ENCODE data around the gene DUOX1. TPM values are rescaled to one million over a fixed set of nuclear protein-coding genes. Genes with fewer than 3 reads are reported as not detected.

Gene DUOX1
- total and polyA plus RNA-seq, 2 of the 13 experiments (the other 11 are each of a cell fraction or from before 2014, with no cell fraction given), result 0.03 TPM; not detected in 1

GRCh38 chr15:45184562-45185041 is 54.8 kb downstream of the DUOX1 start (continued):
- TF ChIP-seq NR0B2 (CRISPR knock-in tag; IDR thresholded peaks at IDR 0.05), result no peak
- no peak for TF ChIP-seq KLF11 (CRISPR knock-in tag; IDR thresholded peaks at IDR 0.05)
- TF ChIP-seq RBFOX2 (IDR thresholded peaks at IDR 0.05; ENCODE audit: low read depth, low read length), result 0 out of 2 replicates have a peak, but pooled peaks have one; percentile 19
- no peak for TF ChIP-seq NFIC (IDR thresholded peaks at IDR 0.05; ENCODE audit: low read length)
- TF ChIP-seq CREM (IDR thresholded peaks at IDR 0.05), result no peak
- TF ChIP-seq CREM (CRISPR knock-in tag; IDR thresholded peaks at IDR 0.05), result no peak
- no peak for TF ChIP-seq DDIT3 (CRISPR knock-in tag; IDR thresholded peaks at IDR 0.05)
- no peak for TF ChIP-seq FOSL2 (CRISPR knock-in tag; IDR thresholded peaks at IDR 0.05)
- no peak for TF ChIP-seq PAF1 (CRISPR knock-in tag; IDR thresholded peaks at IDR 0.05)

GRCh38 chr15:45185069-45185779 is 55.4 kb downstream of the DUOX1 start:
- Histone ChIP-seq H4K20me1 (ENCODE audit: insufficient read depth, low read length) (peaks cover 28% of the 10 kb centered on the region), H3K4me2 (ENCODE audit: low read depth, low read length) (peak overlapping the region; percentile 79), H3K4me3 (replicated peaks in 1 of 3; ENCODE audit: insufficient read depth in 1 of 3, low read depth in 2 of 3, low read length in 3 of 3) (peak overlapping the region; percentile 24 to 83 (median 82); a peak in 2 of 6 replicates), H3K9ac (ENCODE audit: insufficient read depth, low read depth, low read length) (peak overlapping the region; percentile 9; the same call in 1 of the 2 replicates), H3K4me1 (ENCODE audit: insufficient read depth, low read length) (peaks cover 60% of the 10 kb centered on the region), H3K79me2 (ENCODE audit: insufficient read depth, low read length) (peaks cover 64% of the 10 kb centered on the region), H3K27ac (ENCODE audit: extremely low read length, insufficient read depth, low read length) (no peak overlapping the region), H3K9me3 (ENCODE audit: low read length) (no peaks in the 10 kb centered on the region), H2AFZ (ENCODE audit: low read length) (no peak overlapping the region), H3K27me3 (ENCODE audit: control insufficient read depth in 1 of 2, insufficient read depth in 2 of 2, low read length in 2 of 2) (peaks cover 0 to 3% of the 10 kb centered on the region in 2 experiments; a peak in 1 of 5 replicates), H3K36me3 (replicated peaks in 1 of 2; ENCODE audit: control insufficient read depth in 1 of 2, insufficient read depth in 2 of 2, low read length in 2 of 2) (peaks cover 6% of the 10 kb centered on the region in 2 experiments; a peak in 3 of 5 replicates)
- TF ChIP-seq ONECUT2 (CRISPR knock-in tag; IDR thresholded peaks at IDR 0.05) (no peak), PREB (CRISPR knock-in tag; IDR thresholded peaks at IDR 0.05) (no peak), NFRKB (IDR thresholded peaks at IDR 0.05) (no peak), ZNF24 (IDR thresholded peaks at IDR 0.05) (no peak), PHB2 (IDR thresholded peaks at IDR 0.05; ENCODE audit: partially characterized antibody) (no peak), KMT2A (CRISPR knock-in tag; IDR thresholded peaks at IDR 0.05) (no peak), ZNF775 (CRISPR knock-in tag; IDR thresholded peaks at IDR 0.05; ENCODE audit: borderline replicate concordance) (no peak), SMARCE1 (IDR thresholded peaks at IDR 0.05; ENCODE audit: borderline replicate concordance) (no peak)
- no peak for DNase-seq (ENCODE audit: low spot score)
- ChIA-PET POLR2A (no interaction called here), CTCF (ENCODE audit: low intra/inter-chr PET ratio, low total read pairs) (no interaction called here)
- WGBS (ENCODE audit: low lambda C conversion rate), result 100% methylated on average over 2 of the region's 3 CpGs
- BruUV-seq (replicated peaks), result no TSS peak
- no peak for ATAC-seq
- in situ Hi-C loops (cut with HindIII; ENCODE audit: extremely low pct_ligation_motif_present, low pct_unique_long_range_greater_than_20kb) (no loop called here), intact Hi-C loops (cut with micrococcal nuclease; ENCODE audit: unreplicated experiment) (no loop called here)
- FAIRE-seq, result no peak
